Measurements from ENCODE around the gene SLAIN2.

SLAIN2 gene

GRCh38 chr4:48333587-48333986 is 7.7 kb upstream of the SLAIN2 start:
- Histone ChIP-seq H3K4me3 (ENCODE audit: low read depth in 1 of 2, low read length in 2 of 2) (no peak overlapping the region), H3K27me3 (ENCODE audit: control insufficient read depth in 1 of 2, insufficient read depth in 2 of 2, low read length in 2 of 2) (no peaks in the 10 kb centered on the region), H3K4me1 (ENCODE audit: control insufficient read depth in 1 of 2, insufficient read depth in 2 of 2, low read length in 2 of 2) (no peaks in the 10 kb centered on the region)

GRCh38 chr4:48334236-48334635 is 7.1 kb upstream of the SLAIN2 start:
- no peak overlapping the region for H3K27ac ChIP-seq (ENCODE audit: low read depth, low read length)
- H3K4me1 ChIP-seq (ENCODE audit: control insufficient read depth in 1 of 2, insufficient read depth in 2 of 2, low read length in 2 of 2), result no peaks in the 10 kb centered on the region

More at GRCh38 chr4:48333587-48333986, 7.7 kb upstream of the SLAIN2 start:
- no peak overlapping the region for H3K9ac ChIP-seq (ENCODE audit: low read depth in 1 of 2, low read length in 2 of 2)
- no peaks in the 10 kb centered on the region for H3K36me3 ChIP-seq (ENCODE audit: control insufficient read depth in 1 of 2, insufficient read depth in 2 of 2, low read length in 2 of 2)
- no peak overlapping the region for H3K27ac ChIP-seq (ENCODE audit: low read depth, low read length)
- H3K9me3 ChIP-seq (ENCODE audit: control insufficient read depth in 1 of 2, low read length in 2 of 2), result no peaks in the 10 kb centered on the region

GRCh38 chr4:48334900-48335384 is 6.4 kb upstream of the SLAIN2 start:
- Histone ChIP-seq H3K9me3 (ENCODE audit: control insufficient read depth in 1 of 2, low read length in 2 of 2) (no peaks in the 10 kb centered on the region), H3K4me3 (ENCODE audit: low read depth in 1 of 2, low read length in 2 of 2) (no peak overlapping the region), H3K4me1 (ENCODE audit: control insufficient read depth in 1 of 2, insufficient read depth in 2 of 2, low read length in 2 of 2) (peaks cover 3 to 6% of the 10 kb centered on the region in 2 donors), H3K27me3 (ENCODE audit: control insufficient read depth in 1 of 2, insufficient read depth in 2 of 2, low read length in 2 of 2) (no peaks in the 10 kb centered on the region), H3K36me3 (ENCODE audit: control insufficient read depth in 1 of 2, insufficient read depth in 2 of 2, low read length in 2 of 2) (no peaks in the 10 kb centered on the region), H3K9ac (ENCODE audit: low read depth in 1 of 2, low read length in 2 of 2) (no peak overlapping the region), H3K27ac (ENCODE audit: low read depth, low read length) (no peak overlapping the region)

More at GRCh38 chr4:48334236-48334635, 7.1 kb upstream of the SLAIN2 start:
- Histone ChIP-seq H3K9me3 (ENCODE audit: control insufficient read depth in 1 of 2, low read length in 2 of 2) (no peaks in the 10 kb centered on the region), H3K9ac (ENCODE audit: low read depth in 1 of 2, low read length in 2 of 2) (no peak overlapping the region), H3K36me3 (ENCODE audit: control insufficient read depth in 1 of 2, insufficient read depth in 2 of 2, low read length in 2 of 2) (no peaks in the 10 kb centered on the region), H3K27me3 (ENCODE audit: control insufficient read depth in 1 of 2, insufficient read depth in 2 of 2, low read length in 2 of 2) (no peaks in the 10 kb centered on the region), H3K4me3 (ENCODE audit: low read depth in 1 of 2, low read length in 2 of 2) (no peak overlapping the region)

GRCh38 chr4:48336146-48336870 is 5.0 kb upstream of the SLAIN2 start:
- Histone ChIP-seq H3K27me3 (ENCODE audit: control insufficient read depth in 1 of 2, insufficient read depth in 2 of 2, low read length in 2 of 2) (no peaks in the 10 kb centered on the region), H3K9ac (ENCODE audit: low read depth in 1 of 2, low read length in 2 of 2) (no peak overlapping the region), H3K4me3 (ENCODE audit: low read depth in 1 of 2, low read length in 2 of 2) (no peak overlapping the region), H3K9me3 (ENCODE audit: control insufficient read depth in 1 of 2, low read length in 2 of 2) (no peaks in the 10 kb centered on the region), H3K4me1 (ENCODE audit: control insufficient read depth in 1 of 2, insufficient read depth in 2 of 2, low read length in 2 of 2) (peaks cover 6 to 11% of the 10 kb centered on the region in 2 donors), H3K27ac (ENCODE audit: low read depth, low read length) (no peak overlapping the region), H3K36me3 (ENCODE audit: control insufficient read depth in 1 of 2, insufficient read depth in 2 of 2, low read length in 2 of 2) (no peaks in the 10 kb centered on the region)

GRCh38 chr4:48337731-48338130 is 3.6 kb upstream of the SLAIN2 start:
- H3K27ac ChIP-seq (ENCODE audit: low read depth, low read length), result no peak overlapping the region
- no peaks in the 10 kb centered on the region for H3K36me3 ChIP-seq (ENCODE audit: control insufficient read depth in 1 of 2, insufficient read depth in 2 of 2, low read length in 2 of 2)
- H3K4me3 ChIP-seq (ENCODE audit: low read depth in 1 of 2, low read length in 2 of 2), result no peak overlapping the region
- no peaks in the 10 kb centered on the region for H3K27me3 ChIP-seq (ENCODE audit: control insufficient read depth in 1 of 2, insufficient read depth in 2 of 2, low read length in 2 of 2)
- no peaks in the 10 kb centered on the region for H3K9me3 ChIP-seq (ENCODE audit: control insufficient read depth in 1 of 2, low read length in 2 of 2)
- no peak overlapping the region for H3K9ac ChIP-seq (ENCODE audit: low read depth in 1 of 2, low read length in 2 of 2)
- peaks cover 6 to 16% of the 10 kb centered on the region in 2 donors for H3K4me1 ChIP-seq (ENCODE audit: control insufficient read depth in 1 of 2, insufficient read depth in 2 of 2, low read length in 2 of 2)

- Histone ChIP-seq H3K27ac (ENCODE audit: low read depth, low read length) (no peak overlapping the region), H3K9ac (ENCODE audit: low read depth in 1 of 2, low read length in 2 of 2) (peak overlapping the region in 1 of 2 donors; percentile 79), H3K4me3 (ENCODE audit: low read depth in 1 of 2, low read length in 2 of 2) (peak overlapping the region in 1 of 2 donors; percentile 77), H3K27me3 (ENCODE audit: control insufficient read depth in 1 of 2, insufficient read depth in 2 of 2, low read length in 2 of 2) (no peaks in the 10 kb centered on the region), H3K4me1 (ENCODE audit: control insufficient read depth in 1 of 2, insufficient read depth in 2 of 2, low read length in 2 of 2) (peaks cover 21 to 26% of the 10 kb centered on the region in 2 donors), H3K9me3 (ENCODE audit: control insufficient read depth in 1 of 2, low read length in 2 of 2) (no peaks in the 10 kb centered on the region), H3K36me3 (ENCODE audit: control insufficient read depth in 1 of 2, insufficient read depth in 2 of 2, low read length in 2 of 2) (no peaks in the 10 kb centered on the region)
Observed at GRCh38 chr4:48339642-48340041, 1.7 kb upstream of the SLAIN2 start.

GRCh38 chr4:48340276-48340964 is 909 bp upstream of the SLAIN2 start:
- Histone ChIP-seq H3K9ac (ENCODE audit: low read depth in 1 of 2, low read length in 2 of 2) (peak overlapping the region; percentile 79 to 89), H3K9me3 (ENCODE audit: control insufficient read depth in 1 of 2, low read length in 2 of 2) (no peaks in the 10 kb centered on the region), H3K4me3 (ENCODE audit: low read depth in 1 of 2, low read length in 2 of 2) (peak overlapping the region; percentile 73 to 77), H3K27me3 (ENCODE audit: control insufficient read depth in 1 of 2, insufficient read depth in 2 of 2, low read length in 2 of 2) (no peaks in the 10 kb centered on the region), H3K27ac (ENCODE audit: low read depth, low read length) (peak overlapping the region; percentile 92), H3K4me1 (ENCODE audit: control insufficient read depth in 1 of 2, insufficient read depth in 2 of 2, low read length in 2 of 2) (peaks cover 27 to 31% of the 10 kb centered on the region in 2 donors), H3K36me3 (ENCODE audit: control insufficient read depth in 1 of 2, insufficient read depth in 2 of 2, low read length in 2 of 2) (no peaks in the 10 kb centered on the region)

- Histone ChIP-seq H3K9ac (ENCODE audit: low read depth in 1 of 2, low read length in 2 of 2) (peak overlapping the region; percentile 77 to 98), H3K27me3 (ENCODE audit: control insufficient read depth in 1 of 2, insufficient read depth in 2 of 2, low read length in 2 of 2) (no peaks in the 10 kb centered on the region), H3K9me3 (ENCODE audit: control insufficient read depth in 1 of 2, low read length in 2 of 2) (no peaks in the 10 kb centered on the region), H3K4me3 (ENCODE audit: low read depth in 1 of 2, low read length in 2 of 2) (peak overlapping the region; percentile 93 to 95), H3K27ac (ENCODE audit: low read depth, low read length) (peak overlapping the region; percentile 89), H3K4me1 (ENCODE audit: control insufficient read depth in 1 of 2, insufficient read depth in 2 of 2, low read length in 2 of 2) (peaks cover 31 to 34% of the 10 kb centered on the region in 2 donors), H3K36me3 (ENCODE audit: control insufficient read depth in 1 of 2, insufficient read depth in 2 of 2, low read length in 2 of 2) (no peaks in the 10 kb centered on the region)
Observed at GRCh38 chr4:48341776-48342605, 662 bp downstream of the SLAIN2 start.

- Histone ChIP-seq H3K9ac (ENCODE audit: low read depth in 1 of 2, low read length in 2 of 2) (peak overlapping the region; percentile 77 to 98), H3K4me3 (ENCODE audit: low read depth in 1 of 2, low read length in 2 of 2) (peak overlapping the region; percentile 93 to 95), H3K27me3 (ENCODE audit: control insufficient read depth in 1 of 2, insufficient read depth in 2 of 2, low read length in 2 of 2) (no peaks in the 10 kb centered on the region), H3K36me3 (ENCODE audit: control insufficient read depth in 1 of 2, insufficient read depth in 2 of 2, low read length in 2 of 2) (no peaks in the 10 kb centered on the region), H3K27ac (ENCODE audit: low read depth, low read length) (peak overlapping the region; percentile 89), H3K9me3 (ENCODE audit: control insufficient read depth in 1 of 2, low read length in 2 of 2) (no peaks in the 10 kb centered on the region), H3K4me1 (ENCODE audit: control insufficient read depth in 1 of 2, insufficient read depth in 2 of 2, low read length in 2 of 2) (peaks cover 31 to 34% of the 10 kb centered on the region in 2 donors)
Observed at GRCh38 chr4:48342606-48342880, 1.2 kb downstream of the SLAIN2 start.

GRCh38 chr4:48343035-48343434 is 1.7 kb downstream of the SLAIN2 start:
- H3K27ac ChIP-seq (ENCODE audit: low read depth, low read length), result no peak overlapping the region
- no peaks in the 10 kb centered on the region for H3K27me3 ChIP-seq (ENCODE audit: control insufficient read depth in 1 of 2, insufficient read depth in 2 of 2, low read length in 2 of 2)
- no peaks in the 10 kb centered on the region for H3K9me3 ChIP-seq (ENCODE audit: control insufficient read depth in 1 of 2, low read length in 2 of 2)
- H3K4me3 ChIP-seq (ENCODE audit: low read depth in 1 of 2, low read length in 2 of 2), result peak overlapping the region; percentile 93 to 95
- H3K4me1 ChIP-seq (ENCODE audit: control insufficient read depth in 1 of 2, insufficient read depth in 2 of 2, low read length in 2 of 2), result peaks cover 31 to 34% of the 10 kb centered on the region in 2 donors
- peak overlapping the region in 1 of 2 donors; percentile 77 for H3K9ac ChIP-seq (ENCODE audit: low read depth in 1 of 2, low read length in 2 of 2)
- no peaks in the 10 kb centered on the region for H3K36me3 ChIP-seq (ENCODE audit: control insufficient read depth in 1 of 2, insufficient read depth in 2 of 2, low read length in 2 of 2)

Measured in duodenal mucosa (tissue), 2 donors.